ENCODE data around the gene SMDT1. TPM values are rescaled to one million over a fixed set of nuclear protein-coding genes. Genes with fewer than 3 reads are reported as not detected.

Gene SMDT1
- polyA plus RNA-seq (2013, experiment 1 of 2): 22.9 TPM
- polyA plus RNA-seq (2013, experiment 2 of 2): 22.2 TPM

- Histone ChIP-seq H3K4me1 (ENCODE audit: control insufficient read depth, low read depth, low read length) (peaks cover 3% of the 10 kb centered on the region), H2BK5ac (ENCODE audit: low read length) (no peak within 1 kb of the TSS), H3K9ac (ENCODE audit: low read length) (peak within 1 kb of the TSS; percentile 80), H3K27me3 (ENCODE audit: insufficient read depth, low read length, poor library complexity) (no peaks in the 10 kb centered on the region), H2BK120ac (ENCODE audit: low read depth, low read length) (no peak within 1 kb of the TSS), H3K18ac (ENCODE audit: low read length) (peak within 1 kb of the TSS; percentile 77), H3K23ac (ENCODE audit: low read length) (no peak within 1 kb of the TSS), H3K36me3 (ENCODE audit: control insufficient read depth, insufficient read depth, low read length) (no peaks in the 10 kb centered on the region), H3K56ac (ENCODE audit: low read length) (peak within 1 kb of the TSS; percentile 94), H3K4ac (ENCODE audit: low read depth, low read length) (peak within 1 kb of the TSS; percentile 89), H3K79me1 (ENCODE audit: low read length) (no peaks in the 10 kb centered on the region), H4K5ac (ENCODE audit: low read length) (no peak within 1 kb of the TSS), H3K4me3 (ENCODE audit: low read length) (peak within 1 kb of the TSS; percentile 66), H3K27ac (ENCODE audit: low read depth, low read length) (peak within 1 kb of the TSS; percentile 47), H3K79me2 (ENCODE audit: control insufficient read depth, insufficient read depth, low read length) (peaks cover 2% of the 10 kb centered on the region), H4K8ac (ENCODE audit: low read depth, low read length) (peak within 1 kb of the TSS; percentile 65), H3K4me2 (ENCODE audit: low read length) (peak within 1 kb of the TSS; percentile 82), H2BK15ac (replicated peaks; ENCODE audit: low read depth) (no peak within 1 kb of the TSS), H2AK5ac (ENCODE audit: low read length) (no peak within 1 kb of the TSS)
- no CpG with 5 or more reads among the region's 71 CpGs for WGBS (ENCODE audit: extremely low coverage, insufficient coverage, low lambda C conversion rate)
- DNase-seq: peak; percentile 99
Observed at GRCh38 chr22:42079319-42080251, at the start of gene SMDT1. Gene SMDT1 (plus strand): TSS chr22:42079700. CDS start chr22:42079769, 69 bp downstream.

DNA sequence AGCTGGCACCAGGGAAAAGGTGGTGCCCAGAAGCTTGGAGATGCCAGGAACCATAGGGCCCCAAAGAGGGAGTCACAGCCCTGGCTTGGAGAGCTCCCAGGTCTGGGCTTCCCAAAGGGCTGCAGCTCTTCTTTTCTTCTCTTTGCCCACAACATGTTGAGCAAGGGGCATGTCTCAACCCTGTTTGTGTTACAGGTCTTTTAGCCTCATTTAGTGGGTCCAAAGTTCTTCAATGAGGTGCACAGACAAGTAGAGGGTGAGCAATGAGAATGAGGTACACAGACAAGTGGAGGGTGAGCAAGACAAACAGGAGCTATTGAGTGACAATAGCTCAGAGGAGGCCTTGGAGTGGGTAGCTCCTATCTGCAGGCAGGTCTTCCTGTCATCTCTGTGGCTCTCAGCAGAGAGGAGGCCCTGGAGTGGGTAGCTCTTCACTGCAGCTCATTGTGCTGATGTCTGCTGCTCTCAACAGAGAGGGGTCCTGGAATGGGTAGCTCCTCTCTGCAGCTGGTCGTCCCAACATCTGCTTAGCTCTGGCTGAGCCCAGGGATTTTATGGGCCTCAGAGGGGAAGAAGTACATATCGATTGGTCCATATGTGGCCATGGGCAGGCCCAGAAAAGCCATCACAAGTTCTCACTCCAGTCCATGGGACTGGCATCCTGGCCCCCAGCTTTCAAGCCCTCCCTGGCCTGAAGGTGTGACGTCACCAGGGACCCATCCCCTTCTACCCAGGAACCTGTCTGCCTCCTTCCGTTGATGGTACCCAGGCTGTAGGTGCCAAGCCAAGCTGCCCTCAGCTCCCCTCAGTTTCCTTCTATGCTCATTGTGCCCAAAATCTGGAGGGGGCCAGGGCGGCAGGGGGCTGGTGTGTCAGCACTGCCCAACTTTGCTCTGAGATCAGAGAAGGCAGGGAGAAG, 46.0 kb upstream of the SMDT1 start:
- H2AK5ac ChIP-seq (ENCODE audit: low read length): no peak overlapping the region
- no peak overlapping the region for H3K27ac ChIP-seq (ENCODE audit: low read depth, low read length)
- peak; percentile 4 for DNase-seq
- H3K36me3 ChIP-seq (ENCODE audit: control insufficient read depth, insufficient read depth, low read length): no peaks in the 10 kb centered on the region
- no peaks in the 10 kb centered on the region for H3K79me1 ChIP-seq (ENCODE audit: low read length)
- H3K4me3 ChIP-seq (ENCODE audit: low read length): no peak overlapping the region
- no peak overlapping the region for H3K4ac ChIP-seq (ENCODE audit: low read depth, low read length)
- no peak overlapping the region for H2BK15ac ChIP-seq (replicated peaks; ENCODE audit: low read depth)
- no peaks in the 10 kb centered on the region for H3K79me2 ChIP-seq (ENCODE audit: control insufficient read depth, insufficient read depth, low read length)
- H2BK120ac ChIP-seq (ENCODE audit: low read depth, low read length): no peak overlapping the region
- no peak overlapping the region for H3K23ac ChIP-seq (ENCODE audit: low read length)
- no peak overlapping the region for H3K4me2 ChIP-seq (ENCODE audit: low read length)
- H3K9ac ChIP-seq (ENCODE audit: low read length): no peak overlapping the region
- H3K56ac ChIP-seq (ENCODE audit: low read length): no peak overlapping the region
- no peak overlapping the region for H4K8ac ChIP-seq (ENCODE audit: low read depth, low read length)
- H3K27me3 ChIP-seq (ENCODE audit: insufficient read depth, low read length, poor library complexity): peaks cover 3% of the 10 kb centered on the region
- no peak overlapping the region for H3K18ac ChIP-seq (ENCODE audit: low read length)
- H2BK5ac ChIP-seq (ENCODE audit: low read length): no peak overlapping the region
- no peaks in the 10 kb centered on the region for H3K4me1 ChIP-seq (ENCODE audit: control insufficient read depth, low read depth, low read length)
- no peak overlapping the region for H4K5ac ChIP-seq (ENCODE audit: low read length)
- no CpG with 5 or more reads among the region's 5 CpGs for WGBS (ENCODE audit: extremely low coverage, insufficient coverage, low lambda C conversion rate)

GRCh38 chr22:42035256-42035655, 44.2 kb upstream of the SMDT1 start:
- no peaks in the 10 kb centered on the region for H3K79me1 ChIP-seq (ENCODE audit: low read length)
- H2BK15ac ChIP-seq (replicated peaks; ENCODE audit: low read depth): no peak overlapping the region
- H3K4me3 ChIP-seq (ENCODE audit: low read length): no peak overlapping the region
- H3K4me2 ChIP-seq (ENCODE audit: low read length): no peak overlapping the region
- no peaks in the 10 kb centered on the region for H3K4me1 ChIP-seq (ENCODE audit: control insufficient read depth, low read depth, low read length)
- no peak overlapping the region for H3K27ac ChIP-seq (ENCODE audit: low read depth, low read length)
- H3K23ac ChIP-seq (ENCODE audit: low read length): no peak overlapping the region
- no peak overlapping the region for H4K5ac ChIP-seq (ENCODE audit: low read length)
- WGBS (ENCODE audit: extremely low coverage, insufficient coverage, low lambda C conversion rate): no CpG with 5 or more reads among the region's 8 CpGs
- no peak for DNase-seq
- H4K8ac ChIP-seq (ENCODE audit: low read depth, low read length): no peak overlapping the region
- H2AK5ac ChIP-seq (ENCODE audit: low read length): no peak overlapping the region
- peaks cover 3% of the 10 kb centered on the region for H3K27me3 ChIP-seq (ENCODE audit: insufficient read depth, low read length, poor library complexity)
- no peak overlapping the region for H3K4ac ChIP-seq (ENCODE audit: low read depth, low read length)
- no peak overlapping the region for H3K18ac ChIP-seq (ENCODE audit: low read length)
- no peak overlapping the region for H3K56ac ChIP-seq (ENCODE audit: low read length)
- no peaks in the 10 kb centered on the region for H3K36me3 ChIP-seq (ENCODE audit: control insufficient read depth, insufficient read depth, low read length)
- no peak overlapping the region for H2BK120ac ChIP-seq (ENCODE audit: low read depth, low read length)
- H2BK5ac ChIP-seq (ENCODE audit: low read length): no peak overlapping the region
- H3K9ac ChIP-seq (ENCODE audit: low read length): no peak overlapping the region
- no peaks in the 10 kb centered on the region for H3K79me2 ChIP-seq (ENCODE audit: control insufficient read depth, insufficient read depth, low read length)

DNA sequence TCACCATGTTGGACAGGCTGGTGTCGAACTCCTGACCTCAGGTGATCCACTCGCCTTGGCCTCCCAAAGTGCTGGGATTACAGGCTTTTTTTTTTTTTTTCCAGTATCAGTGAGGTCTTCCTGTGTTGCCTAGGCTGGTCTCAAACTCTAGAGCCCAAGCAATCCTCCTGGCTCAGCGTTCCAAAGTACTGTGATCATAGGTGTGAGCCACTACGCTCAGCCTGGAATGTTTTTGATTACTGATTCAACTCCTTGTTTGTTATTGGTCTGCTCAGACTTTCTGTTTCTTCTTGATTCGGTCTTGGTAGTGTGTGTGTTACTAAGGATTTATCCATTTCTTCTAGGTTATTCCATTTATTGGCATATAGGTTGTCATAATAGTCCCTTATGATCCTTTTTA, 40.2 kb upstream of the SMDT1 start:
- no peak overlapping the region for H2BK15ac ChIP-seq (replicated peaks; ENCODE audit: low read depth)
- no peak overlapping the region for H3K4me3 ChIP-seq (ENCODE audit: low read length)
- H3K36me3 ChIP-seq (ENCODE audit: control insufficient read depth, insufficient read depth, low read length): no peaks in the 10 kb centered on the region
- H3K4me2 ChIP-seq (ENCODE audit: low read length): no peak overlapping the region
- H2AK5ac ChIP-seq (ENCODE audit: low read length): no peak overlapping the region
- H4K8ac ChIP-seq (ENCODE audit: low read depth, low read length): no peak overlapping the region
- H3K27me3 ChIP-seq (ENCODE audit: insufficient read depth, low read length, poor library complexity): no peaks in the 10 kb centered on the region
- H3K79me1 ChIP-seq (ENCODE audit: low read length): no peaks in the 10 kb centered on the region
- no peak overlapping the region for H3K9ac ChIP-seq (ENCODE audit: low read length)
- DNase-seq: no peak
- no peaks in the 10 kb centered on the region for H3K79me2 ChIP-seq (ENCODE audit: control insufficient read depth, insufficient read depth, low read length)
- no peaks in the 10 kb centered on the region for H3K4me1 ChIP-seq (ENCODE audit: control insufficient read depth, low read depth, low read length)
- no peak overlapping the region for H3K4ac ChIP-seq (ENCODE audit: low read depth, low read length)
- no peak overlapping the region for H2BK120ac ChIP-seq (ENCODE audit: low read depth, low read length)
- no peak overlapping the region for H3K18ac ChIP-seq (ENCODE audit: low read length)
- H4K5ac ChIP-seq (ENCODE audit: low read length): no peak overlapping the region
- no CpG with 5 or more reads among the region's 5 CpGs for WGBS (ENCODE audit: extremely low coverage, insufficient coverage, low lambda C conversion rate)
- H2BK5ac ChIP-seq (ENCODE audit: low read length): no peak overlapping the region
- no peak overlapping the region for H3K23ac ChIP-seq (ENCODE audit: low read length)
- no peak overlapping the region for H3K27ac ChIP-seq (ENCODE audit: low read depth, low read length)
- no peak overlapping the region for H3K56ac ChIP-seq (ENCODE audit: low read length)

GRCh38 chr22:42041784-42042183, 37.7 kb upstream of the SMDT1 start:
- Histone ChIP-seq H3K18ac (ENCODE audit: low read length) (no peak overlapping the region), H3K23ac (ENCODE audit: low read length) (no peak overlapping the region), H2AK5ac (ENCODE audit: low read length) (no peak overlapping the region), H3K79me1 (ENCODE audit: low read length) (no peaks in the 10 kb centered on the region), H3K27me3 (ENCODE audit: insufficient read depth, low read length, poor library complexity) (no peaks in the 10 kb centered on the region), H4K5ac (ENCODE audit: low read length) (no peak overlapping the region), H2BK5ac (ENCODE audit: low read length) (no peak overlapping the region), H3K27ac (ENCODE audit: low read depth, low read length) (no peak overlapping the region), H3K4me3 (ENCODE audit: low read length) (no peak overlapping the region), H3K56ac (ENCODE audit: low read length) (no peak overlapping the region), H2BK15ac (replicated peaks; ENCODE audit: low read depth) (no peak overlapping the region), H2BK120ac (ENCODE audit: low read depth, low read length) (no peak overlapping the region), H3K4ac (ENCODE audit: low read depth, low read length) (no peak overlapping the region), H3K4me2 (ENCODE audit: low read length) (no peak overlapping the region), H3K36me3 (ENCODE audit: control insufficient read depth, insufficient read depth, low read length) (no peaks in the 10 kb centered on the region), H3K9ac (ENCODE audit: low read length) (no peak overlapping the region), H3K4me1 (ENCODE audit: control insufficient read depth, low read depth, low read length) (no peaks in the 10 kb centered on the region), H4K8ac (ENCODE audit: low read depth, low read length) (no peak overlapping the region), H3K79me2 (ENCODE audit: control insufficient read depth, insufficient read depth, low read length) (no peaks in the 10 kb centered on the region)
- no peak for DNase-seq

Measured in mesendoderm (in vitro differentiated cells).